ENCODE measurements around the gene EPO. TPM values are rescaled to one million over a fixed set of nuclear protein-coding genes. Genes with fewer than 3 reads are reported as not detected.
"Not testable (repeated sequence)": the region's sequence is repeated elsewhere in the genome, so short reads cannot be mapped to it uniquely, and the experiment has no call there.

EPO gene
- total and polyA plus RNA-seq, 2 of the 8 experiments (the other 6 are each of a cell fraction or from before 2014, with no cell fraction given), result 0.42 to 0.95 TPM

- not testable (repeated sequence) for H3K27me3 ChIP-seq (replicated peaks in 1 of 4; ENCODE audit: control insufficient read depth in 3 of 4, extremely low read depth in 1 of 4, insufficient read depth in 3 of 4, low read length in 3 of 4); H3K14ac ChIP-seq (ENCODE audit: insufficient read length); H3K4me2 ChIP-seq (ENCODE audit: insufficient read depth in 1 of 2, low read depth in 2 of 2, low read length in 2 of 2); H2BK120ac ChIP-seq (replicated peaks; ENCODE audit: low read depth, low read length); H4K91ac ChIP-seq (replicated peaks; ENCODE audit: insufficient read length, low read length); FAIRE-seq; DNase-seq (ENCODE audit: low read depth in 1 of 2, low spot score in 2 of 2); H2BK15ac ChIP-seq (ENCODE audit: low read length); H4K8ac ChIP-seq (ENCODE audit: extremely low read depth, insufficient read depth, low read length); H3K4ac ChIP-seq (replicated peaks; ENCODE audit: insufficient read length, low read depth, low read length); H3K79me2 ChIP-seq (ENCODE audit: control insufficient read depth in 1 of 2, insufficient read depth in 2 of 2, low read length in 2 of 2); H3K27ac ChIP-seq (ENCODE audit: low read depth, low read length); H3K18ac ChIP-seq (ENCODE audit: extremely low read depth, low read length); H2BK5ac ChIP-seq (ENCODE audit: low read depth, low read length); H3K9me3 ChIP-seq (ENCODE audit: insufficient read depth in 2 of 2, low read depth in 1 of 2, low read length in 1 of 2); H3K56ac ChIP-seq (replicated peaks; ENCODE audit: insufficient read length, low read depth, low read length); H2AK5ac ChIP-seq (ENCODE audit: low read depth, low read length); H2BK20ac ChIP-seq (ENCODE audit: low read length); H3K36me3 ChIP-seq (ENCODE audit: control insufficient read depth in 2 of 4, insufficient read depth in 4 of 4, low read length in 3 of 4); H4K20me1 ChIP-seq (replicated peaks in 1 of 2; ENCODE audit: control insufficient read depth in 1 of 2, insufficient read depth in 2 of 2, low read length in 2 of 2); H2BK12ac ChIP-seq (ENCODE audit: low read depth, low read length); H3K23me2 ChIP-seq (ENCODE audit: low read depth, low read length); H3K4me3 ChIP-seq (ENCODE audit: extremely low read depth in 1 of 4, insufficient read depth in 2 of 4, low read depth in 3 of 4, low read length in 4 of 4); H3K79me1 ChIP-seq (ENCODE audit: low read depth, low read length); H2AFZ ChIP-seq (ENCODE audit: low read length); H3K9ac ChIP-seq (replicated peaks in 1 of 4; ENCODE audit: extremely low read depth in 1 of 4, low read depth in 3 of 4, low read length in 3 of 4); H3K23ac ChIP-seq (ENCODE audit: insufficient read length); H3K4me1 ChIP-seq (replicated peaks in 1 of 4; ENCODE audit: control insufficient read depth in 3 of 4, insufficient read depth in 4 of 4, low read length in 3 of 4); H4K5ac ChIP-seq (ENCODE audit: insufficient read length, low read depth, low read length)
- WGBS, 2 experiments (ENCODE audit: extremely low coverage in 1 of 2, insufficient coverage in 1 of 2, insufficient read length in 1 of 2, insufficient replicate concordance in 2 of 2, low coverage in 1 of 2, low lambda C conversion rate in 2 of 2, missing lambda C conversion rate in 1 of 2), result 88% methylated on average over 5 of the region's 5 CpGs; no CpG with 5 or more reads in 1 of the 2 experiments
- CTCF ChIA-PET (ENCODE audit: partially characterized antibody), result interaction anchor here (0.6 to 4.3 kb wide), 7 partner anchors 13 to 381 kb away, joined by 3 to 10 read pairs (median 4); no protein-coding TSS in a partner anchor
- POLR2A ChIA-PET (ENCODE audit: partially characterized antibody), result interaction anchor here (1.0 to 2.5 kb wide), 2 partner anchors 12 to 38 kb away, joined by 5 to 12 read pairs; no protein-coding TSS in a partner anchor
Measured at GRCh38 chr7:100762841-100763240, 42.6 kb downstream of the EPO start.

Data from H1 (cell line).